ENCODE measurements around the gene SLC29A4.

SLC29A4 gene

GRCh38 chr7:5296611-5297226, 14.0 kb downstream of the SLC29A4 start:
- no peaks in the 10 kb centered on the region for H3K4me1 ChIP-seq (ENCODE audit: low read length)
- no peaks in the 10 kb centered on the region for H3K79me2 ChIP-seq (ENCODE audit: low read length)
- no peak overlapping the region for H3K4me3 ChIP-seq (ENCODE audit: low read length)
- H3K9ac ChIP-seq (ENCODE audit: low read length): no peak overlapping the region
- H3K9me2 ChIP-seq (replicated peaks; ENCODE audit: insufficient read depth, low read length): no peaks in the 10 kb centered on the region
- H3K36me3 ChIP-seq (replicated peaks; ENCODE audit: insufficient read depth, low read length): no peaks in the 10 kb centered on the region
- DNase-seq: no peak
- H3K27ac ChIP-seq (ENCODE audit: low read length): no peak overlapping the region
- H3K9me3 ChIP-seq (replicated peaks; ENCODE audit: insufficient read depth, low read length): no peaks in the 10 kb centered on the region
- H2AFZ ChIP-seq (ENCODE audit: low read length): no peak overlapping the region
- H3F3A ChIP-seq (ENCODE audit: insufficient read depth, low read length): no peaks in the 10 kb centered on the region
- H4K20me1 ChIP-seq (ENCODE audit: insufficient read depth, low read length): no peaks in the 10 kb centered on the region
- peaks cover 30% of the 10 kb centered on the region for H3K27me3 ChIP-seq (replicated peaks; ENCODE audit: insufficient read depth, low read length)
- no peak overlapping the region for H3K4me2 ChIP-seq (ENCODE audit: low read depth, low read length)
- TF ChIP-seq EZH2 (optimal IDR thresholded peaks at IDR 0.05; ENCODE audit: low read depth, low read length): no peak
- no peak for TF ChIP-seq CTCF (IDR thresholded peaks at IDR 0.05; ENCODE audit: low read length)
- TF ChIP-seq EZH2phosphoT487 (IDR thresholded peaks at IDR 0.05; ENCODE audit: low read length): no peak

- no peak overlapping the region for H3K4me3 ChIP-seq (ENCODE audit: low read length)
- H3K9me3 ChIP-seq (replicated peaks; ENCODE audit: insufficient read depth, low read length): no peaks in the 10 kb centered on the region
- no peak for TF ChIP-seq EZH2phosphoT487 (IDR thresholded peaks at IDR 0.05; ENCODE audit: low read length)
- no peak for TF ChIP-seq EZH2 (optimal IDR thresholded peaks at IDR 0.05; ENCODE audit: low read depth, low read length)
- TF ChIP-seq CTCF (IDR thresholded peaks at IDR 0.05; ENCODE audit: low read length): no peak
- H3F3A ChIP-seq (ENCODE audit: insufficient read depth, low read length): no peaks in the 10 kb centered on the region
- H2AFZ ChIP-seq (ENCODE audit: low read length): no peak overlapping the region
- H3K4me2 ChIP-seq (ENCODE audit: low read depth, low read length): no peak overlapping the region
- DNase-seq: no peak
- no peaks in the 10 kb centered on the region for H4K20me1 ChIP-seq (ENCODE audit: insufficient read depth, low read length)
- no peaks in the 10 kb centered on the region for H3K4me1 ChIP-seq (ENCODE audit: low read length)
- no peaks in the 10 kb centered on the region for H3K36me3 ChIP-seq (replicated peaks; ENCODE audit: insufficient read depth, low read length)
- H3K79me2 ChIP-seq (ENCODE audit: low read length): no peaks in the 10 kb centered on the region
- no peak overlapping the region for H3K27ac ChIP-seq (ENCODE audit: low read length)
- peaks cover 23% of the 10 kb centered on the region for H3K27me3 ChIP-seq (replicated peaks; ENCODE audit: insufficient read depth, low read length)
- H3K9me2 ChIP-seq (replicated peaks; ENCODE audit: insufficient read depth, low read length): no peaks in the 10 kb centered on the region
- H3K9ac ChIP-seq (ENCODE audit: low read length): no peak overlapping the region
Measured at GRCh38 chr7:5300366-5300765, 17.6 kb downstream of the SLC29A4 start.

- Histone ChIP-seq H3F3A (ENCODE audit: insufficient read depth, low read length) (no peaks in the 10 kb centered on the region), H3K4me2 (ENCODE audit: low read depth, low read length) (no peak overlapping the region), H2AFZ (ENCODE audit: low read length) (no peak overlapping the region), H3K4me1 (ENCODE audit: low read length) (no peaks in the 10 kb centered on the region), H3K4me3 (ENCODE audit: low read length) (no peak overlapping the region), H3K36me3 (replicated peaks; ENCODE audit: insufficient read depth, low read length) (no peaks in the 10 kb centered on the region), H3K79me2 (ENCODE audit: low read length) (no peaks in the 10 kb centered on the region), H3K9me3 (replicated peaks; ENCODE audit: insufficient read depth, low read length) (no peaks in the 10 kb centered on the region), H3K9me2 (replicated peaks; ENCODE audit: insufficient read depth, low read length) (no peaks in the 10 kb centered on the region), H3K27me3 (replicated peaks; ENCODE audit: insufficient read depth, low read length) (peaks cover 18% of the 10 kb centered on the region), H3K9ac (ENCODE audit: low read length) (no peak overlapping the region), H3K27ac (ENCODE audit: low read length) (no peak overlapping the region), H4K20me1 (ENCODE audit: insufficient read depth, low read length) (no peaks in the 10 kb centered on the region)
- no peak for TF ChIP-seq CTCF (IDR thresholded peaks at IDR 0.05; ENCODE audit: low read length)
- no peak for DNase-seq
Measured at GRCh38 chr7:5302577-5302976, 19.8 kb downstream of the SLC29A4 start.

Measured in MM.1S (cell line).